GM18511 (cell line): ENCODE measurements around the gene GTF2I.
"Not testable (repeated sequence)": the region's sequence is repeated elsewhere in the genome, so short reads cannot be mapped to it uniquely, and the experiment has no call there.

Source experiments
- ATAC-seq: cut with Tn5 transposase; IDR thresholded peaks from one replicate; pipeline ENCODE4 v1.9.1; 2021; ENCODE audit warnings: mild to moderate bottlenecking, moderate library complexity; ENCODE audit not compliant: unreplicated experiment

Gene GTF2I

DNA sequence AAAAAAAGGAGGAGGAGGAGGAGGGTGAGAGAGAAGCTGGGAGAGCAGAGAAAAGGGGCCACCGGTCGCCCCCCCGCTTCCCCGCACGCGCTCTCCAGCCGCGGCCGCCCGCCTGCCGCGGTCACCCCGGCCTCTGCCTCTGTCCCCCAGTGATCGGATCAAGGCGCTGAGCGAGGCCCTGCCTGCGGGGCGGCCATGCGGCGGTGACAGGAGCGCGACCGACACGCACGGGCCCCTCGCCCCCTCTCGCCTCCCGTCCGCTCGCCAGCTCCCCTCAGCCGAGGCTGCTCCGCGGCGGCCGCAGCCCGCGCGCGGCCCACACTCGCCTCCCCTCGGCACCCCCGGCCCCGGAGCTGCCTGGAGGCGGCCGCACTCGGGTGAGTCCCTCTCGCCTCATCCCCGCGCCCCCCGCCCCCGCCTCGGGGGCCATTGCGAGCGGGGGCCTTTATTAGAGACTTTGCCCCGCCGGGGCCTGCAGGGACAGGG lies at the start of gene GTF2I:
Gene GTF2I (plus strand): TSS at position 27 of the 486 bp plus-strand sequence. CDS start 31,411 bp downstream, outside the sequence.
- peak; percentile 25 for ATAC-seq

DNA sequence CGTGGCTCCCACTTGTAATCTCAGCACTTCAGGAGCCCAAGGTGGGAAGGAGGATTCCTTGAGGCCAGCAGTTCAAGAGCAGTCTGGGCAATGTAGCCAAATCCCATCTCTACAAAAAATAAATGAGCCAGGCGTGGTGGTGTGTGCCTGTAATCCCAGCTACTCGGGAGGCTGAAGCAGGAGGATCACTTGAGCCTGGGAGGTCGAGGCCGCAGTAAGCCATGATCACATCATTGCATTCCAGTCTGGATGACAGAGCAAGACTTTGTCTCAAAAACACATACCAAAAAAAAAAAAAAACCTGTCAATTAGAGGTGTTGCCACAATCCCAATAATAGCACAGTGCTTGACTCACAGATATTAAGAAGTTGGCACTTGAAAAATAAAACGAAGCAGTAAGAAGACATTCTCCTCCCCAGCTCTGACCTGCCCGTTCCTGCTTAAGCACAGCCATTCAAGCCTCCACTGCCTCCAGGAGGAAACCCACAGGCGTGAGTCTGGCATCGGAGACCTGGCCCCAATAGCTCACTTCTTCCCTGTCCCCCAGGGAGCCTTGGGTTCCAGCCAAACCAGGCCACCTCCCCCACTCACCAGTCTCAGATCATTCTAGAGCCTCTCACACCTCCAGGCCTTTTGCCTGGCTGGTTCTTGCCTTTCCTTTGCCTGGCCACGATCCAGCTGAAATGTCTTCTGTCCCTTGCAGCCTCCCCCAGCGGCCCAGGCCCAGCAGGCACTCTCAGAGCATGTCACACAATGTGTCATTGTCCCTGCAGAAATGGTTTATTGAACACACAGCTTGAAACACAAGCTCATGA lies 45.3 kb upstream of the GTF2I start:
- no peak for ATAC-seq

DNA sequence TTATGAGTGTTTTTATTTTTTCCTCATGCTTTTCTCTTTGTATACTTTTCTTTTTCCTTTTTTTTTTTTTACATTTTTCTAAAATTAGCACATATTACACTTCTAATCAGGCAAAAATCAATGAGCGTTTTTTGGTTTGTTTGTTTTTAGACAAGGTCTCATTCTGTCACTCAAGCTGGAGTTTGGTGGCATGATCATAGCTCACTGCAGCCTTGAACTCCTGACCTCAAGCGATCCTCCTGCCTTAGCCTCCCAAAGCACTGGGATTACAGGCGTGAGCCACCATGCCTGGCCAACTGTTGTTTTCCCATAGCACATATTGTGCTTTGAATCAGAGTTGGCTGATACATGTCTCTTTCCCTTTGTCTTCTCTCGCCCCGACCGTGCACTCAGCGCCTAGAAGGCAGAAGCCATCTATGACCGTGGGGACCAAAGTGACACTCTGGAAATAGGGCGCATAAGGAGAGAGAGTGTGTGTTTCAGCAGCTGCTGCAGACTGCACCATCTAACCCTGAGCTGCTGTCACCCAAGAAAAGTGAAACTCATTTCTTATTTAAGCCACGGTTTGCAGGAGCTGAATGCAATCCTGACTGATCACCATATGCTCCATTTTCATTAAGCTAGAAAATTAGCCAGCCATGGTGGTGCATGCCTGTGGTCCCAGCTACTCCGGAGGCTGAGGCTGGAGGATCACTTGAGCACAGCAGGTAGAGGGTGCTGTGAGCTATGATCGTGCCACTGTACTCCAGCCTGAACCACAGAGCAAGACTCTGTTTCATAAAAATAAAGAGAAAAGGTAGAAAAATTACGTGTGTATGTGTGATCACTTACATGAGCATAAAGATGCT lies 41.4 kb upstream of the GTF2I start:
- no peak for ATAC-seq

DNA sequence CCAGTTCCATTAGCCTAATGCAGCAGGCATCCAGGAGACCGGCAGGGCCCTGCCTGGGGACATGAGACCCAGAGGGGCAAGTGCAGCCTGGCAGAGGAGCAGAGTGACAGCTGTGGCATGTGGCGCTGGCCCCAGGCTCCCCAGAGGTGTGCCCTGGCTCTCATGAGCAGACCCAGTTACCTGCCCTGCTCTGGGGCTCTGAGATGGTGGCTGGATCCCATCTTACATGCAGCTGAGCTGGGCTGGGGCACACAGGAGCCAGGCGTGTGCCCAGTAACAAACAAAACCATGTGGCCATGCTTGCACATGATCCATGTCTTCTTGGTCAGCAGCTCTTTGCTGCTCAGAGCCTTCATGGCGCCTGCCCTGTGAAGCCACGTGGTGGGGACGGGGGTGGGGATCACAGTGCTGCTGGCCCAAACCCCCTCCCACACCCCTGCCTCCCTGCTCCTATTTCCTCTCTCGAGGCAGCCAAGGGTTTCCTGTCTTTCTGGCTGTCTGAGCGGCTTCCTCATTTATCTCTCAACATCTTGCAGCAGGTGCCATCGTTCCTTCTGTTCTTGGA lies 40.3 kb upstream of the GTF2I start:
- no peak for ATAC-seq

DNA sequence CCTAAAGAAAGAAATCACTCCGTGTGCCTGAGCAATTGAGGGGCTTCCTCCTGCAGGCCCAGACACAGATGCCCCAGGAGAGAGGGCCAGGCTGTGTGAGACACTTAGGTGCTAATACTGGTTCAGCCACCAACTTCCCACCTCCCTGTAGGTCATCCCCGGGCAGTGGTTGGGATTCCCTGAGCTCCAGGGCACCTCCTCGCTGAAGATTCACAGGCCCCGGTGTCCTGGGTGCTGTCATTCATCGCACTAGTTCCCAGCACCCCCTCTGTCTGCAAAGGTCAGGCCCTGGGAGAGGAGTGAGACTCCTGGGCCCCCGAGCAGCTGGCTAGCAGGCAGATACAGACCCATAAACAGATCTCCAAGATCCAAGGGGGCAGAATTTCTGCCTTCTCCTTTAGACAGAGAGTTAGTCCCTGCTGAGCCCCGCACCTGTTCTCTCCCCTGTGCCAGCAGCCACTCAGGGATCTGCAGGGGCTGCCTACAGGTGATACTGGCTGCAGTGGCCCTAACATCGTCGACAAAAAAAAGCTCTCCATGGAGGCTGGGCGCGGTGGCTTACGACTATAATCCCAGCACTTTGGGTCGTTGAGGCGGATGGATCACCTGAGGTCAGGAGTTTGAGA lies 38.2 kb upstream of the GTF2I start:
- no peak for ATAC-seq

DNA sequence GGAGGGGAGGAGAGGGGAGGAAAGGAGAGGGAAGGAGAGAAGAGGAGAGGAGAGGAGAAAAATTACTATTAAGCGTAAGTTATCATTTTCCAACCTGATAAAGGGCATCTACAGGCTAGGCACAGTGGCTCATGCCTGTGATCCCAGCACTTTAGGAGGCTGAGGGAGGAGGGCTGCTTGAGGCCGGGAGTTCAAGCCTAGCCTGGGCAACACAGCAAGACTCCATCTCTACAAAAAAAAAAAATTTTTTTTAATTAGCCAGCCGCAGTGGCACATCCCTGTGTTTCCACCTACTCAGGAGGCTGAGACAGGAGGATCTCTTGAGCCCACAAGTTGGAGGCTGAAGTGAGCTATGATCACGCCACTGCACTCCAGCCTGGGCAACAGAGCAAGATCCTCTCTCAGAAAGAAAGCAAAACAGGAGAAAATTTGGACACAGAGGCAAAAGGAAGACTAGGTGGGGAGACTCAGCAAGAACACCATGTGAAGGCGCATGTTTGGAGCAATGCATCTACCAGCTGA lies 35.2 kb upstream of the GTF2I start:
- no peak for ATAC-seq

DNA sequence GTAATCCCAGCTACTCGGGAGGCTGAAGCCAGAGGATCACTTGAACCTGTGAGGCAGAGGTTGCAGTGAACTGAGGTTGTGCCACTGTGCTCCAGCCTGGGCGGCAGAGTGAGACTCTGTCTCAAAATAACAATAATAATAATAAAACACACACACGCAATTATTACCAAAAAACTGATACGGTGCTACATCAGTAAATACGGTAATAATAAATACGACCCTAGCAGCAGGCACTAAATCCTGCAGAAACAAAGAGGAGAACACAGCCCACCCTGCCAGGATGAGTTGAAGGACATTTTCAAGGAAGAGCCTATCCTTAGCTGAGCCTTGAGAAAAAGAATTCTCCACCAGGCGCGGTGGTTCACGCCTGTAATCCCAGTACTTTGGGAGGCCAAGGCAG lies 34.4 kb upstream of the GTF2I start:
- ATAC-seq = no peak

DNA sequence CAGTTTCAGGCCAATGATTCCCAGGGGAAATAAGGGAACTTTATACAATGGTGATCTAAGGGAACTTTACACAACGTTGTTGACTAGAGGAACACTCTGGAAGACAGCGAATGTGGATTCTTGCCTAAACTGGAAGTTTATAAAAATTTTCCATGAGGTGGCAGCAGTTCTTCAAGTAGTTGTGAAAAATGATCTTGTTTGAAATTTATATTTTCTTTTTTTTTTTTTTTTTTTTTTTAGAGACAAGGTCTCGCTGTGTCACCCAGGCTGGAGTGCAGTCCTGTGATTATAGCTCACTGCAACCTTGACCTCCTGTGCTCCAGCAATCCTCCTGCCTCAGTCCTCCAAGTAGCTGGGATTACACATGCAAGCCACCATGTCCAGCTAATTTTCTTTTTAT lies 32.1 kb upstream of the GTF2I start:
- no peak for ATAC-seq

DNA sequence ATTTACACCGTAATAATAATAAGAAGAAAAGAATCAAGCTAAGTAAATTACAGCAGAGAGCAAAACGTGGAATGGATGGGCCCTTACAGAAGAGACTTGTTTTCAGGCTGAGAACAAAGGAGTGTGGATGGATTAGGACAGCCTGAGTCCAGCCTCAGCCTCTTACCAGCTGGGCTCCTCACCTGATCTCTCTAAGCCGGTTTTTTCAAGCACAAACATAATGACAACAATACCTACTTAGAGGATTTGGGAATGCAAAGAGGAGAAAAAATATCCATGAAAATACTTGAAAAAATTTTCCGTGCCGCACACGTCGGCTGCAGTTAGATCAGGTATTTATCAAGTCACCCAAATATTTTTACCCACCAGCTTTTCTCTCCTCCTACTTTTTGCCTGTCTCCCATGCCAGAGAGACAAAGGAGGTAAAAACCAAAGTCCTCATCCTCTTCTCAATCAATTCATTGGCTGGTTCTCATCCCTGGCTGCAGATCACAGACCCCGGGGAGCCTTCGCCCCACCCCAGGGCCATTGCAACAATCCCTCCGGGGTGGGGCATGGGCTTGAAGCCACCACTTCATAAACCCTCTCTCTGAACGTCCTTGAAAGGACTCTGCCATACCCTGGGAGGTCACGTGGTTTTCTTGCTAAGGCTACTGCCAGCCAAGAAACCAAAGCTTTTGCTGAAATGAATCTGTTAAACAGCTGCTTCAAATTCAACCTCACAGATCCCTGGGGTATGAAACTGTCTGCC lies 29.7 kb upstream of the GTF2I start:
- ATAC-seq = no peak

DNA sequence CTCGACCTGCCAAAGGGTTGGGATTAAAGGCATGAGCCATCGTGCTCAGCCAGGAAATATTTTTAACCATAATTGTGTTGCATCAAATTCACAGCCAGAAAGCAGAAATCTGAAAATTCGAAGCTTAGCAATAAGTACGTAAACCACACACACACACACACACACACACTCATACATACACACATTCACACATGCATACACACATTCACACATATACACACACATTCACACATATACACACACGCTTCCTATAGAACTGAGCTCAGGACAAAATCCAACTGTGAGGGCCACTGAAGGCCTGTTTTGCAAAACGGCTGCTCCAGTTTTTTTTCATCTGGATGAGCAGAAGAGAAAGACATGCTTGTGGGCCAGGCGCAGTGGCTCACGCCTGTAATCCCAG lies 25.0 kb upstream of the GTF2I start:
- no peak for ATAC-seq

DNA sequence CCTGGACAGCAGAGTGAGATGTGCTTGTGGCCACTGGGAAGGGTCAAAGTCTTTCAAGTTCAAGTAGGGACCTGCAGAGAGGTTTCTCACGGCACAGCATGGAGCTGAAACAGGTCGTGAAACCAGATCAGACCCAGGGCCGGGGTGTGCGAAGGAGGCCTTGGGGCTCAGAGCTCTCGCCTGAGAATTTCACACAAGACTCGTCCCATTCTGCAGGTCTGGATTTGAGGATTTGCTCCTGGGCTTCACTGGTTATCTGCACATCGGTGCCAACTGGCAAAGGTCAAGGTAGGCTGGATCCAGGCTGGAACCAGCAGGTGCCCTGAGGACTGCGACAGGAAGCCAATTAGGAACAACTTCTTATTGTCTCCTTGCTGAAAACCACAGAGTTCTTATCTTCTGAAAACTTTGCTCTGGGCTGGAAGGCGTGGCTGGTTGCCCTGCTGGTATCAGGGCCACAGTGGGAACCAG lies 24.0 kb upstream of the GTF2I start:
- ATAC-seq = no peak

DNA sequence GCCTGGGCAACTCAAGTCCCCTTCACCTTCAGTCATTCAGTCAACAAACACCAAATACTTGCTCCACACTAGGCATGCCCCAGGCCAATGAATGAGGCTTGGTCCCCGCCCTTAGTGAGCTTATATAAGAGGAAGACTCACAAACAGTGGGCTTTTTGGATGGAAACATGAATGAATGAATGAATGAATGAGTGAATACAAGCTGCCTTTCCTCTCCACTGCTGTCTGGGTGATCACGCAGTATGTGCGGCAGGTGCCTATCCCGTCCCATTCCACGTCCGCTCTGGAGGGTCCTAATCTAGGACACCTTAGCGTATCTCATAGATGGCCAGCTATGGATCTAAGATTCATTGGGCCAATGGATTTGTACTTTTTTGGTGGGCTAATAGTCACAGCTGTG lies 19.8 kb upstream of the GTF2I start:
- ATAC-seq = no peak

DNA sequence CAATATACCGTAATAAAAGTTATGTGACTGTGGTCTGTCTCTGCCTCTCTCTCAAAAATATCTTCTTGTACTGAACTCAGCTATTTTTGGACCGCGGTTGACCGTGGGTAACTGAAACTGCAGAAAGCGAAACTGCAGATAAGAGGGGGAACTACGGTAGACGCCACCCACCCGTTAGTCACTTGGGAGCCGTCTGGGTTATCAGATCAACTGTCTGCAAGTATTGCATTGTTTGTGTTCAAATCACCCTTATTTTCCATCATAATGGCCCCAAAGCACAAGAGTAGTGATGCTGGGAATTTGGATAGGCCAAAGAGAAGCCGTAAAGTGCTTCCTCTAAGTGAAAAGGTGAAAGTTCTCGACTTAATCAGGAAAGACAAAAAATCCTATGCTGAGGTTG lies 7.5 kb upstream of the GTF2I start:
- ATAC-seq = peak; percentile 90

DNA sequence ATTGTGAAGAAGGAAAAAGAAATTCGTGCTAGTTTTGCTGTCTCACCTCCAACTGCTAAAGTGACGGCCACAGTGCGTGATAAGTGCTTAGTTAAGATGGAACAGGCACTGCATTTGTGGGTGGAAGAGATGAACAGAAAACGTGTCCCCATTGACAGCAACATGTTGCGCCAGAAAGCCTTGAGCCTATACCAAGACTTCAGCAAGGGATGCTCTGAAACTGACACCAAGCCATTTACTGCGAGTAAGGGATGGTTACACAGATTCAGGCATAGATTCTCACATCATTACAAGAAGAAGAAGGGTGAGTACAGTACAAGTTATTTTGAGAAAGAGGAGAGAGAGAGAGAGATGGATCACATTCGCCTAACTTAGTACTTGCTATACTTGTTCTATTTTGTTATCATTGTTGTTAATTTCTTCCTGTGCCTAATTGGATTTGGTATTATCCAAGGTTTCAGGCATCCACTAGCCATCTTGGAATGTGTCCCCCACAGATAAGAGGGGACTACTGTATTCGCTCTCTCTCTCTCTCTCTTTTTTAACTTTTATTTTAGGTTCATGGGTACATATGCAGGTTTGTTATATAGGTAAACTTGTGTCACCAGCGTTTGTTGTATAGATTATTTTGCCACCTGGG lies 6.9 kb upstream of the GTF2I start:
- peak; percentile 86 for ATAC-seq

DNA sequence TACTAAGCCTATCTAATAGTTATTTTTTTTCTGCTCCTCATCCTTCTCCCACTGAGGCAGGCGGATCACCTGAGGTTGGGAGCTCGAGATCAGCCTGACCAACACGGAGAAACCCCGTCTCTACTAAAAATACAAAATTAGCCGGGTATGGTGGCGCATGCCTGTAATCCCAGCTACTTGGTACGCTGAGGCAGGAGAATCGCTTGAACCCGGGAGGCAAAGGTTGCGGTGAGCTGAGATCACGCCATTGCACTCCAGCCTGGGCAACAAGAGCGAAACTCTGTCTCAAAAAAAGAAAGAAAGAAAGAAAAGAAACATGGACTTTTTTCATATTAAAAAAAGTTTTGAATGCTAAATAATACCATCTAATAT lies 6.4 kb upstream of the GTF2I start:
- ATAC-seq = not testable (repeated sequence)

DNA sequence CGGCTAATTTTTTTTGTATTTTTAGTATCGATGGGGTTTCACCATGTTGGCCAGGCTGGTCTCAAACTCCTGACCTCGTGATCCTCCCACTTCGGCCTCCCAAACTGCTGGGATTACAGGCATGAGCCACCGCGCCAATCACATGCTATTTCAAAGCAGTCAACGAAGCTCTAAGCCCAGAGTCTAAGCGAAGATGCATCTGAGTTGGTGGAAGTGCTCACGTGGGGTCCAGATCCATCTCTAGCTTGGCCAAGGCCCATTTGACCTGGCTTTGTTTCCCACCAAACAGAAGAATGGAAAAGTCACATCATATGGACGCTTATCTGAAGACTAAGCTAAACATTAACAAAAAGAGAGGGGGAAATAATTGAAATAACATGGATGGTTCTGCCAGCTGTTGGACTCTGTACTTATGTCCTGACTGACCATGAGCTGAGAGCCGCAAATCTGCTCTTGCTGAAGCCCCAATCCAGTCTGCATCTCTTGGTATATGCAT lies 3.8 kb upstream of the GTF2I start:
- ATAC-seq = no peak

DNA sequence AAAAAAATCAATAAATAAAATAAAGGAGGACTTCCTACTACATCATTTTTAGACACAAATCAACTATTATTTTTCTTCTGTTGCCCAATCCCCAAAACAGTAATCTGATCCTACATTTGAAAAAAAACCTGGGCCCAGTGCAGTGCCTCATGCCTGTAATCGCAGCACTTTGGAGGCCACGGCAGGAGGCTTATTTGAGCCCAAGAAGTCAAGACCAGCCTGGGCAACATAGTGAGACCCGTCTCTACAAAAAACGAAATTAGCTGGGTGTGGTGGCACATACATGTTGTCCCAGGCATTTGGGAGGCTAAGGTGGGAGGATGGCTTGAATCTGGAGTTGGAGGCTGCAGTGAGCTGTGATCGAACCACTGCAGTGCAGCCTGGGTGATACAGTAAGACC lies 2.7 kb upstream of the GTF2I start:
- no peak for ATAC-seq

DNA sequence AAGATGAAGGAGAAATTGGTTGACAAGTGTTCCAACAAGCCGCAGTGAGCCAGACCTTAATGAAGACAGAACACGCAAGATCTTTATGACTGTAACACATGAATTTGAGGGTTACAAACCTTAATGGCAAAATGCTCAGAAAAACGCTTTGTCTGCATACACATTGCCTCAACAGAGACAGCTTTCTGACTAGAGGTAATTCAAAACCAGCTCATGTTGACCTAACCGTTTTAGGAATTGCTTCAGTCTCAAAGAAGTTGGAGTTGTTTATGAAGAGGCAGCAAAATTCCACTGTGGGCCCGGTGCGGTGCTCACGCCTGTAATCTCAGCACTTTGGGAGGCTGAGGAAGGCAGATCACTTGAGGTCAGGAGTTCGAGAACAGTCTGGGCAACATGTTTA lies 2.2 kb upstream of the GTF2I start:
- ATAC-seq = no peak

DNA sequence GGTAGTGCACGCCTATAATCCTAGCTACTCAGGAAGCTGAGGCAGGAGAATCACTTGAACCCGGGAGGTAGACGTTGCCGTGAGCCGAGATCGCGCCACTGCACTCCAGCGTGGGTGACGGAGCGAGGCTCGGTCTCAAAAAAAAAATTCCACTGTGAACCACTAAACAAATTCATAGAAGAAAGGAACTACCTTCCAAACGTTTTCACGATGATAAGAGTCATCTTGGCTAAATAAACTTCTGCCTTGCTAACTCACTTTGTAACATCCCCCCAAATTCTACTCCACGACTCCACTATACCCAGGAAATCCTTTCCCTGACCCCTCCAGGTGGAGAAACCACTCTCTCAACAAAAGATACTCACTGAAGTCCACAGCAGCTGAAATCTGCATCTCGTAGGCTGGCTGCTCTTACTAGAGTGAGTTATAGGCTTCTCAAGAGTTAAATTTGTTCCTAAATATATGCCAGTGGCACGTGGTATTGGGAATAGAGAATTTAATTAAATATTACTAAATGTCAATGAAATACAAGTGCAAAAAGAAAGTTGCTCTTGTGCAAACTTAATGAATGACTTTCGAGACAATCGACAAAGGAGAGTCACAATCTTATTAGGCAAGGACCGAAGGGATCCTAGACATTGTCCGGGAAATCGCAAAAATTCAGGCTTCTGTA lies 1.6 kb upstream of the GTF2I start:
- ATAC-seq = no peak
